HUES64 (cell line): ENCODE measurements around the gene SGCE.
A peak's percentile ranks its signal among the peaks of the same experiment; 100 is the strongest.

Experiments
- H3K27ac ChIP-seq: 2 replicates; pipeline ENCODE4 v1.7.0; 2013; ENCODE audit warnings: low read depth, low read length, inconsistent platforms
- H3K27me3 ChIP-seq: 2 replicates; pipeline ENCODE4 v1.6.1; 2013; ENCODE audit warnings: mild to moderate bottlenecking, low read length; ENCODE audit not compliant: insufficient read depth
- H3K36me3 ChIP-seq: 2 replicates; pipeline ENCODE4 v1.6.1; 2013; ENCODE audit warnings: mild to moderate bottlenecking, low read length; ENCODE audit not compliant: insufficient read depth
- H3K4me1 ChIP-seq: 2 replicates; pipeline ENCODE4 v1.6.1; 2013; ENCODE audit warnings: mild to moderate bottlenecking, low read length, moderate library complexity; ENCODE audit not compliant: insufficient read depth
- H3K4me3 ChIP-seq: 2 replicates; pipeline ENCODE4 v1.5.1; 2013; ENCODE audit warnings: mild to moderate bottlenecking, low read length, moderate library complexity
- H3K9ac ChIP-seq: 2 replicates; pipeline ENCODE4 v1.6.1; 2013; ENCODE audit warnings: mild to moderate bottlenecking, low read depth, low read length
- H3K9me3 ChIP-seq: 2 replicates; pipeline ENCODE4 v1.6.1; 2013; ENCODE audit warnings: low read depth, low read length; ENCODE audit not compliant: insufficient read depth
- WGBS: fragments of 150-250, 120-280 bp; methylation state at CpG from one replicate; pipeline ENCODE4 v1.1.7; 2013; ENCODE audit warnings: missing lambda C conversion rate; 5-methylcytosine and 5-hydroxymethylcytosine counted together

SGCE gene

GRCh38 chr7:94657771-94658693 lies 2.1 kb upstream of the SGCE start:
- Histone ChIP-seq H3K36me3 (no peaks in the 10 kb centered on the region), H3K27ac (no peak overlapping the region), H3K9ac (no peak overlapping the region), H3K27me3 (peaks cover 14% of the 10 kb centered on the region), H3K4me1 (peaks cover 20% of the 10 kb centered on the region), H3K9me3 (0 out of 2 replicates have a peak, but pooled peaks cover 9% of the 10 kb centered on the region), H3K4me3 (peak overlapping the region; percentile 65)
- 47% methylated on average over 33 of the region's 38 CpGs for WGBS

DNA sequence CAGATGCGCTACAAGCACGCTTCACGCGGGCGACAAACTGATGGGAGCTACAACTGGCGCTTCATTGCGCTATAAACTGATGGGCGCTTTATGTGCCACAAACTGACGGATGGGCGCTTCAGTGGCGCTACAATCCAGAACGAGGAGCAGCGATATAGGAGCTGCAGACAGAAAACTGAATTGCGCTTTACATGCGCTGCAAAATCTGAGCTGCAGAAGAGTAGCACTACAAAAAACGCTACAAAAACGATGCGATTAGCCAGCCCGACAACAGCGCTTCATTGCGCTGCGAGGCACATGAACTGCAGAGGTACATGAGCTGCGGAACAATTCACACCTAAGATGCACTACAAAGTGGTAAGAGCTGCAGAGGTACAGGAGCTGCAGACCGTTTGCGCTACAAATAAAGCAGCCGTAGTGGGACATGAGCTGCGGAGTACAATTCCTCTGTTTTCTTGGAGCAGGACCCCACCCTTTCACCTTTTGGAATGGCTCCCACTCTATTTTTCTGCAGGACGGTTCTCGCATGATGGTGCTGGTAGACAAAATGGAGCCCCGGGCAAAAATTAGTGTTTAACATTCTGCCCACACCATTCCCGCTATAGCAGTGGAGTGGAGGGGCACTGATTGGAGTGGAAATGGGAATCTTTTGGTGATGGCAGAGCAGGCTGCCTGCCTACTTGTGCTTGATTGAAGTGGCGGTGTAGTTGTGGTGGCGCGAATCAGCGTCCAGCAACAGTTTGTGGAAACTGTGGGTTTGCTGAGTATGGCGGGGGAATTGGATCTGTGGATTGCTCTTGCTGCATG lies 1.2 kb upstream of the SGCE start:
- H3K27me3 ChIP-seq = peaks cover 14% of the 10 kb centered on the region
- H3K4me3 ChIP-seq = peak overlapping the region; percentile 65
- peaks cover 20% of the 10 kb centered on the region for H3K4me1 ChIP-seq
- peak overlapping the region; percentile 63; the same call in 1 of the 2 replicates for H3K9ac ChIP-seq
- WGBS = 55% methylated on average over 36 of the region's 36 CpGs
- no peaks in the 10 kb centered on the region for H3K36me3 ChIP-seq
- no peak overlapping the region for H3K27ac ChIP-seq
- H3K9me3 ChIP-seq = 0 out of 2 replicates have a peak, but pooled peaks cover 9% of the 10 kb centered on the region

- Histone ChIP-seq H3K27ac (no peak overlapping the region), H3K9ac (peak overlapping the region; percentile 63; the same call in 1 of the 2 replicates), H3K4me1 (peaks cover 20% of the 10 kb centered on the region), H3K36me3 (no peaks in the 10 kb centered on the region), H3K9me3 (0 out of 2 replicates have a peak, but pooled peaks cover 9% of the 10 kb centered on the region), H3K27me3 (peaks cover 14% of the 10 kb centered on the region), H3K4me3 (peak overlapping the region; percentile 65)
- WGBS = 61% methylated on average over 10 of the region's 10 CpGs
Measured at GRCh38 chr7:94656658-94656924, 658 bp upstream of the SGCE start.

- peak overlapping the region; percentile 53; the same call in 1 of the 2 replicates for H3K27ac ChIP-seq
- under 1% methylated on average over 38 of the region's 38 CpGs for WGBS
- peak overlapping the region; percentile 87 for H3K9ac ChIP-seq
- no peaks in the 10 kb centered on the region for H3K36me3 ChIP-seq
- peak overlapping the region; percentile 91 for H3K4me3 ChIP-seq
- H3K27me3 ChIP-seq = peaks cover 14% of the 10 kb centered on the region
- H3K4me1 ChIP-seq = peaks cover 22% of the 10 kb centered on the region
- 0 out of 2 replicates have a peak, but pooled peaks cover 9% of the 10 kb centered on the region for H3K9me3 ChIP-seq
Measured at GRCh38 chr7:94655126-94655847, 646 bp downstream of the SGCE start.

- H3K4me1 ChIP-seq = peaks cover 24% of the 10 kb centered on the region
- H3K27me3 ChIP-seq = peaks cover 14% of the 10 kb centered on the region
- 7% methylated on average over 11 of the region's 11 CpGs for WGBS
- H3K36me3 ChIP-seq = no peaks in the 10 kb centered on the region
- no peak overlapping the region for H3K27ac ChIP-seq
- peak overlapping the region; percentile 91 for H3K4me3 ChIP-seq
- H3K9ac ChIP-seq = peak overlapping the region; percentile 87
- 0 out of 2 replicates have a peak, but pooled peaks cover 9% of the 10 kb centered on the region for H3K9me3 ChIP-seq
Measured at GRCh38 chr7:94654783-94655125, 1.2 kb downstream of the SGCE start.

DNA sequence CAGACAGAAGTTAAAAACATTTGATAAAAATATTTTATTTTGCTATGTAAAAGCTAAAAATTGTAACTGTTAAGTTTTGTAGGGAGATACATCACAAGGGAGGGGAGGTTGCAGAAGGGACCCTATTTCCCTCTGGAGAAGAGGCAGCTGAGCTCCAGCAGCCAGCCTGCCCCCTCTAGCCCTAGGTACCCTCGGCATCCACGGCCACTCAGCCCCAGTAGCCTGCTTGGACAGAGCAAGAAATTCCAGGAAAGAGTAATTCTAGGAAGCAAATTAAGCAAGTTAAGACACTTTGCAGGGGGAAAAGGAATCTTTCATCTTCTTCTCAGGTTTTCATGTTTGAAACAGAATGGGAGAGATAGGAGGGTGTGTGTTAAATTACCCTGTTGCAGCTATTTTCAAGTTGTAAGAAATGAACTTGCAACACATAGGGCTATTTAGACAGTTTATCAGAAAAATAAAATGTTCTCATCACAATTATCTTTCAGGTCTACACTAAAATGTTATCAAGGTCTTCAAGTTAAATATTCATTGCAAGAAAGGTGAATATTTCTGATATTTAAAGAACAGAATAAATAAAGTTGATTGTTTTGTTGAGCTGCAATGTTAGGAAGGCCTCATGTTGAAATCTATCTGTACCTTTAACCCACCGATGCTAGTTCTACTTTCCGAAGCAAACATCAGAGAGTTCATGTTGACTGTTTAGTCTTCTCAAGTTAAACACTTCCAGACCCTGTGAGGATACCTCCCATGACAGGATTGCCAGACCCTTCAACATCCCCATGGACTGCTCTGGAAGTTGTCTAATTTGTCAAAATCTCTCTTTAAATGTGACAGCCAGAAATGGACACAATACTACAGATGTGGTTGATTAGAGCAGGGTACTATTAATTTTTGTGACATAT lies 5.5 kb downstream of the SGCE start:
- Histone ChIP-seq H3K27me3 (peaks cover 14% of the 10 kb centered on the region), H3K27ac (no peak overlapping the region), H3K9ac (no peak overlapping the region), H3K36me3 (no peaks in the 10 kb centered on the region), H3K4me3 (no peak overlapping the region), H3K4me1 (peaks cover 46% of the 10 kb centered on the region), H3K9me3 (no peaks in the 10 kb centered on the region)
- 82% methylated on average over 4 of the region's 4 CpGs for WGBS

GRCh38 chr7:94649450-94649849 lies 6.5 kb downstream of the SGCE start:
- no peak overlapping the region for H3K4me3 ChIP-seq
- peaks cover 8% of the 10 kb centered on the region for H3K27me3 ChIP-seq
- no peak overlapping the region for H3K9ac ChIP-seq
- 73% methylated on average over 4 of the region's 4 CpGs for WGBS
- no peak overlapping the region for H3K27ac ChIP-seq
- no peaks in the 10 kb centered on the region for H3K9me3 ChIP-seq
- H3K4me1 ChIP-seq = peaks cover 42% of the 10 kb centered on the region
- no peaks in the 10 kb centered on the region for H3K36me3 ChIP-seq

DNA sequence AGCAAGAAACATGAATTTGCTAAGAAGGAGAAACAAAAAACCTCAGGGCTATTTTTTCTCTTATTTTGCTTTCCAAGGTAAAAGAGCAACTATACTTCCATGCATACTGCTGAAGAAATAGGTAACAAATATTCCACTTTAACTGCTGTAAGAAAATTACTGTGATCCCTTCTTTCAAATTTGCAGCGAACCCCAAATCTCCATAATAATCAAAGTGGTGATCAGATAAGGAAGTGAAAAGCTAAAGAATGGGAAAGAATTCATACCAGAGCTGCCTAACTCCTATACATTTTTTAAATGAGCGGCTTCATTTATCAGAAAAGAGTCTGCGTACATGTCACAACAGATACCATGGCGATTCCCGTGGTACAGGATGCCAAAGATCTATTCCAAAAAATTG lies 7.2 kb downstream of the SGCE start:
- no peak overlapping the region for H3K4me3 ChIP-seq
- peaks cover 39% of the 10 kb centered on the region for H3K4me1 ChIP-seq
- H3K27ac ChIP-seq = no peak overlapping the region
- H3K27me3 ChIP-seq = peaks cover under 1% of the 10 kb centered on the region; the same call in 1 of the 2 replicates
- no peaks in the 10 kb centered on the region for H3K9me3 ChIP-seq
- H3K9ac ChIP-seq = no peak overlapping the region
- WGBS = 81% methylated on average over 4 of the region's 5 CpGs
- no peaks in the 10 kb centered on the region for H3K36me3 ChIP-seq

DNA sequence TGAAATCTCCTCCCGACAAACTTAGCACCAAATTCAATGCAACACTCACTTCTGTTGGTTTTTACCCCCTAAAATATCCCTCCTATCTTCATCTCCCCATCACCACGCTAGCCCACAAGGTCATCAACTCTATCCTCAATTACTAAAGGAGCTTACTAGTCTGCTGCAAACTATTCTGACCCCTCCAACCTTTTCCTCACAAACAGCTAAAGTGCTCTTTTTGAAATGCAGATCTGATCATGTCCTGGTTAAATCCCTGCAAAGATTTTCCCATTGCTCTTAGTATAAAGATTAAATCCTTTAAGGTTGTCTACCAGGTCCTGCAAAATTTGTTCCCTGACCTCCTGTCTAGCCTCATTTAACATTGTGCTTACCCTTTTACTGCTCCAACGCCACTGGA lies 8.6 kb downstream of the SGCE start:
- peaks cover 39% of the 10 kb centered on the region for H3K4me1 ChIP-seq
- 44% methylated on average over 3 of the region's 3 CpGs for WGBS
- H3K4me3 ChIP-seq = no peak overlapping the region
- no peaks in the 10 kb centered on the region for H3K27me3 ChIP-seq
- H3K9ac ChIP-seq = no peak overlapping the region
- no peak overlapping the region for H3K27ac ChIP-seq
- H3K9me3 ChIP-seq = no peaks in the 10 kb centered on the region
- no peaks in the 10 kb centered on the region for H3K36me3 ChIP-seq

GRCh38 chr7:94643771-94644545 lies 12.0 kb downstream of the SGCE start:
- 95% methylated on average over 1 of the region's 3 CpGs for WGBS
- H3K4me1 ChIP-seq = peaks cover 31% of the 10 kb centered on the region
- H3K4me3 ChIP-seq = no peak overlapping the region

More at GRCh38 chr7:94643771-94644545, 12.0 kb downstream of the SGCE start:
- H3K27ac ChIP-seq = no peak overlapping the region
- H3K9me3 ChIP-seq = no peaks in the 10 kb centered on the region
- H3K36me3 ChIP-seq = no peaks in the 10 kb centered on the region
- no peak overlapping the region for H3K9ac ChIP-seq
- no peaks in the 10 kb centered on the region for H3K27me3 ChIP-seq
